NCI-H1930 (cell line): ENCODE data around the gene HLA-DMB.
A peak's percentile ranks its signal among the peaks of the same experiment; 100 is the strongest.
"Not testable (repeated sequence)": the region's sequence is repeated elsewhere in the genome, so short reads cannot be mapped to it uniquely, and the experiment has no call there.

ENCODE experiments used
- DNase-seq, 2 experiments: peaks; one replicate each; lab custom pipeline; 2025; lab: John Stamatoyannopoulos, UW

HLA-DMB gene

DNA sequence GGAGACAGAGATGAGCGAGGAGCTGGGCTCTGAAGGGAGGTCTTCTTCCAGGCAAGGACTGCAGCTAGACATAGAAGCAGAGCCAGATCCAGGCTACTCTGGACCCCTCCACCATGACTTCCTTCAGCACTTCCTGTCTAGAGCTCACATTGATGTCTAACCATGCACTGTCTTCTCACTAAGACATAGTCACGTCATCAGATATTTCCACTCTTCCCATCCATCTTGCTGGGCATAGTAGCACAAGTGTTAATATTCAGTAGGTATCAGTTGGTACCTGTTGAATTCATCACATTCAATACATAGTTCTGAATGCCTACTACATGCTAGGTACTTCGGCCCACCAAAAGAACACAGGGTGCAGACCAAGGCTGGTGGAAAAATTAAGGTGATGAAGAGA is 9.2 kb upstream of the HLA-DMB start:
- DNase-seq, result no peak

DNA sequence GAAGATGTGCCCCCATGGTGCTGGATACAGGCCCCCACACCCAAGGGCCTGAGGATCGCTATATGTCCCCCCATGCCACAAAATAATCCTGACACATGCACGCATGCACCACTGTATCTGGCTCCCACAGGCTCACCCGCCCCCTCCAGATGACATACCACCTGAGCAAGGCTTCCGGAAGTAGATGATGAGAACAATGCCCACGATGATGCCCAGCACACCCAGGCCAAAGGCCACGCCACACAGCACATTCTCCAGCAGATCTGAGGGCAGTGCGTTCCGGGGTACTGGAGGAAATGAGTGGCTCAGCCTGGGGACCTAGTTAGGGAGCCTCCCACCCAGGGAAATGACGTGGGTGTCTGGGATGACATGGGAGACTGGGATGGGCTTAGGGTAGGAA is 8.3 kb upstream of the HLA-DMB start:
- no peak for DNase-seq

DNA sequence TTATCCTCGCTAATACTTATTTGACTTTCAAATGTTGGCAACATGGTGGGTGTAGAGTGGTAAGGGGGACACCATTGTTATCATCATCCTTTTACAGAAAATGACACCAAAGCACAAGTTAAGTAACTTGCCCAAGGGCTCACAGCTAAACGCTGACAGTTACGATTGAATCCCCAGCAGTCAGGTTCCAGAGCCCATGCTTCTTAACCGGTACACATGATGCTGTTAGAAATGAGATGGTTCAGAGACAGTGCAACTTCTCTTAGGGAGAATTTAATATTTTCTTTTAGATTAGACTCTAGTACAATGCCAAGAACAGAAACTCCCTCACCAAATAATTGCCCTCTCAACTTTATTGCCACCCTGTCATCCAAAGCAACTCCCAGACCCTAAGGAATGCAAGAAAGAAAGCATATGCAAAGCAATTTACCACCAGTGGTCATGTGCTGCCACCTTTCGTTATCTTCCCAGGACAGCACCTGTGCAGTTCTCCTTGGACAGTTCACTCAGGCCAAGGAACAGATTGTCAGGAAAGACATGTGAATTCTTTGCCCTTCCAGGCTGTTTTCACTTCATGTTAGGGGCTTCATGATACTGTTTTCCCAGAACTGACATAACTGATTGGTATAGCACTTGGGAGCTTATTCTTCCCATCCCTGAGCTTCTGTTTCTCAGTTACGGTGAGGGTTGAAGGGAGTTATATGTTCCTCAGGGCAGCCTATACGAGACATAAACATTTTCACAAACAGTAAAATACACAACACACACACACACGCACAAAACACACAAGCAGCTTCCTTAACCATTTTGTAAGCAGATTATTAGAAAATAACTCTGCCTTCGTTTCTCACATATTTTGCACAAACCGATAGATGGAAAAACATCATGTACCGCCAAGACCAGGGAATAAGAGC is 7.0 kb upstream of the HLA-DMB start:
- peak; percentile 4 to 8 for DNase-seq

DNA sequence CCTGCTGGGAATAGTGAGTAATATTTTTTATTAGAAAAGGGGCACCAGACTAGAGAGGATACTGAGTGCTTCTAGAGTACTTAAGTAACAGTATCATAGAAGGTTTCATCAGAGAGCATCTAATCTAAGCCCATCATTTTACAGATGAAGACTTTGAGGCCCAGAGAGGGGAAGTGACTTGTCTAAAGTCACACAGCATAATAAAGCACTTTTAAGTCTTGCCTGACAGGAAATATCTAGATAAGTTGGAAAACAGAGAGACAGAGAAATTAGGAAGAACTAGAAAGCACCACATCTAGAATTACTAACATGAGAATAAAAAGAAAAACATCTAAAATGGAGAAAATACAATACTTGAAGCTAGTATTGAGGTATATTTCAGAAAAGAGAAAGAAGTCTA is 6.1 kb upstream of the HLA-DMB start:
- DNase-seq, result no peak

DNA sequence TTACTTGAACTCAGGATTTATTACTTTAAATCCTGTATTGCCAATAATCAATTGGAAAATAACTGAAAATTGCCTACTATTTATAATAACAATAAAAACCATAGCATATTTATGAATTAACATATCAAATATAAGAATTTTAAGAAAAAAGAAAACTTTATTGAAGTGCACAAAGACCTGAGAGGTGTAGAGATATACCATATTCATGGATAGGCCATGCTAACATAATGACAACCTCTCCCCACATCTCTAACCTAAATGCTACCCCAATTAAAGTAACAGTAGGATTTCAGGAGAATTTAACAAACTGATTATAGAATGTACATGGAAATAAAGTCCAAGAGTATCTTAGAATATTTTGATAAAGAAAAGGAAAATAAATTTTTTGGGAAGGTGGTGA is 5.1 kb upstream of the HLA-DMB start:
- DNase-seq, result no peak

DNA sequence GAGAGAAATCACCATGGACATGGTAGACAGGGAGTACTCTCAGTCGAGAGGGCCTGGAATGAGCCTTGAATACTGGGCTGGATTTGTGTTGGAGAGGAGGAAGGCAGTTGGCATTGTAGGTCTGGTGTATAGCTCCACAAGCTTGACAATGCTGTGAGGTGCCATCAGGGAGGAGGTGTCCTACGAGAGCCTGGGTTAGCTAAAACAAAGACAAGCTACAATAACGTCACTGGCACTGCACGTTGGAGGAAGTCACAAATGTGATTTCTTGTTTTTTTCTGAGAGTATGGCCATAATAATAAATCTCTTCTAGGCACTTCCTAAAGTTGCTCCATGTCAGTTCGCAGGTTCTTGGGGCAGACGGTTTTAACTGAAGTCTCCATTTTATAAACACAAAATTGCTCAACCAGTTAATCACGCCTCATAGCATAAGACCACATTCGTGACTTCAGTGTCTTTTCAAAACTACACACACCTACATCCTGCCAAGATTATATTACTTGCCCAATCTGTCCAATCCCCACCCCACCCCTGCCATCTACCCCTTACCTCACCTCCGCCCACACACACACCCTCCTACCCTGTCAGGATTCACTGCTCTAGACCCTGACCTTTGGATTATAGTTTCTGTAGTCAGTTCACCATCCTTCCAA is 4.4 kb upstream of the HLA-DMB start:
- no peak for DNase-seq

DNA sequence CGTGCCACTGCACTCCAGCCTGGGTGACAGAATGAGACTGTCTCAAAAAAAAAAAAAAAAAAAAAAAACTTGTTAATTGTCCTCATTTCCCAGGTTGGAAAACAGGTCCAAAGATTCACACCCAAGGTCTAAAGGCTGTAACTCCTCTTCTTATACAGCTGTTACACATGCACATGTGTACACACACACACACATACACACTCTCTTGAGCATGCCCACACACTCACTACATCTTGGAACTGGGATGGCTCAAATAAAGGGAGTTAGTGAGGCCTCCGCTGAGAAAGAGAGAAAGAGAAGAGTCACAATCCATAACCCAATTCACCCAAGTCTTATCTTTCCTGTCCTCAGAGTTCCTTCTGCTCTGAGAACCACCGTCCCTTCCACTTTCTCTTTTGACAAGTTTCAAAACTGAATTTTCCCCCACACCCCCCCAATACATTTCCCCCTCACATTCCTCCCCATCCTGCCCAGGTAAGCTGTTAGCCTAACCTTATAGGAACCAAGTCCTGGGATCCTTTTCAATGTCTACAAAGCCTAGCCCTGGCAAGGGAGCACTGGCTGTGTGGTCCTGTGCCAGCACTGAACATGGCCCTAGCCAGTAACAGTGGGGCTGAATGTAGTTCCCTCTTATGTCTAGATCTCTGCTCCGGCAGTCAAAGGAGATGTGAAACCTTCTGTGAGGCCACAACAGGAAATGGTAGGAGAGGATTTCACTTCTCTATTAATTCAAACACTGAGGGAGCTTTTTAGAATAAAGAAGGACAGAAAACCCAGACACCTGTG is 3.2 kb upstream of the HLA-DMB start:
- DNase-seq, result no peak

DNA sequence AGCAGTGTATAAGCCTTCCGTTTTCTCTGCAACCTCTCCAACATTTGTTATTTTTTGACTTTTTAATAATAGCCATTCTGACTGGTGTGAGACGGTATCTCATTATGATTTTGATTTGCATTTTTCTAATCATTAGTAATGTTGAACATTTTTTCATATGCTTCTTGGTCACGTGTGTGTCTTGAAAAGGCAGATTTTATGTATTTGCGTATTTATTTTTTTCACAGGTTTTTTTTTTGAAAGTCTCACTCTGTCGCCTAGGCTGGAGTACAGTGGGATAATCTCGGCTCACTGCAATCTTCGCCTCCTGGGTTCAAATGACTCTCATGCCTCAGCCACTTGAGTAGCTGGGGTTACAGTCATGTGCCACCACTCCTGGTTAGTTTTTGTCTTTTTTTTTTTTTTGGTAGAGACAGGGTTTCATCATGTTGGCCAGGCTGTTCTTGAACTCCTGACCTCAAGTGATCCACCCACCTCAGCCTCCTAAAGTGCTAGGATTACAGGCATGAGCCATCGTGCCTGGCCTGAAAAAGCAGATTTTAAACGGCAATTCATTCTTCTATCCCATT is 1.8 kb upstream of the HLA-DMB start:
- not testable (repeated sequence) for DNase-seq

DNA sequence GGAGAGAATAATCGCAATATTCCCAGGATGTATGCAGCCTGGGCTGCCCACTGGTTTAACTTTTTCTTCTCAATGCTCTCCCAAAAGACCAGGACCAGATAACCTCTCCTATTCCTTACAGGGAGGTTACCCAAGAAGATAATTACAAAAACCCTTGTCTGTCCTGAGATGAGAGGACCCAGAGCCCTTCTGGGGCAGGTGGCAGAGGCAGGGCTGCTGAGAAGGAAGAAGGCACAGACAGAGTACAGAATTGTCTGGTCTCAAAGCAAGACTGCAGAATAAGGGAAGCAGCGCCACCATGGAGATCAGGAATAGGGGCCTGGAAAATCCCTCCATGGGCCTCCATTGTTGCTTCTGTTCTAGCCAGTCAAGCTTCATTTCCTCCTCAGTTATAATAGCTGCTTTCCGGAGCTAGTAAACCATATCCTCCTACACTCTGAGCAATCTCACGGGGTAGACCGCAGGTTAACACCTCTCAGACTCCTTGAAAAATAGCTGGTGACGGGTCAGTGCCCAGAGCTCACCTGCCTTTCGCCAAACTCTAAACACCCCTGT is 463 bp upstream of the HLA-DMB start:
- no peak for DNase-seq

DNA sequence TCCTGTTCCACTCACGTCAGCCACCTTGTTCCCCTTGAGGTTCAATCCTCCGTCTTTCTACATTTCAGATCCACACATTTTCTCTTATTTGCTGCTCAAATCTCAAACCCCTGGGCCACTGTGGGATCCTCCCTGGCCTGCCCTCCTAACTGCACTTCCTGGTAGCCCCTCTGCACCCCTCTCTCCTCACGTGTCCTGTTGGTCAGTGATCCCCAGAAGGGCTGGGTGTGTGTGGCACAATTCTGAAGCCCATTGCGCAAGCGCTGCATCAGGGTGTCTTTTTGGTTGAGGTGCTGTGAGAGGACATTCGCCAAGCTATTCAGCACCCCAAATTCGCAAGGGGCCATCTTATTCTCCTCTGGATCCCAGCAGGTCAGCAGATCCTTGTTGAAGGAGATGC is 2.3 kb downstream of the HLA-DMB start:
- DNase-seq, result no peak

DNA sequence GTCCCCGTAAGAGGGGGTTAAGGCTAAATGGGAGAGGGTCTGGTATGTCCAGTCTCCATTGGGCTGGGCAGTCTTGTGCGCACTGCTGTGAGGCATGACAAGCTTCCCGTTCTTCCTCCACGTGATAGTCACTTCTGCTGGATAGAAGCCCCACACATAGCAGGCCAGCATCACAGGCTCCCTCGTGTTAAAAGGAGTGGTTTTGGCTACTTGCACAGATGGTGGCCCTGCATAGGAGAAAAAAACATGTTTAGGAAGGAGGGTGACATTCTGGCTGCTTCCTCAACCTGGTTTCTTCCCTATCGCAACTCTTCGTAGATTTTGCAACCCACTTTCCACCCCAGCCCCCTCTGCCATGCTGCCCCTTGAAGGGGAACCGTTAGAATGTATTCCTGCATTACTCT is 3.6 kb downstream of the HLA-DMB start:
- no peak for DNase-seq

DNA sequence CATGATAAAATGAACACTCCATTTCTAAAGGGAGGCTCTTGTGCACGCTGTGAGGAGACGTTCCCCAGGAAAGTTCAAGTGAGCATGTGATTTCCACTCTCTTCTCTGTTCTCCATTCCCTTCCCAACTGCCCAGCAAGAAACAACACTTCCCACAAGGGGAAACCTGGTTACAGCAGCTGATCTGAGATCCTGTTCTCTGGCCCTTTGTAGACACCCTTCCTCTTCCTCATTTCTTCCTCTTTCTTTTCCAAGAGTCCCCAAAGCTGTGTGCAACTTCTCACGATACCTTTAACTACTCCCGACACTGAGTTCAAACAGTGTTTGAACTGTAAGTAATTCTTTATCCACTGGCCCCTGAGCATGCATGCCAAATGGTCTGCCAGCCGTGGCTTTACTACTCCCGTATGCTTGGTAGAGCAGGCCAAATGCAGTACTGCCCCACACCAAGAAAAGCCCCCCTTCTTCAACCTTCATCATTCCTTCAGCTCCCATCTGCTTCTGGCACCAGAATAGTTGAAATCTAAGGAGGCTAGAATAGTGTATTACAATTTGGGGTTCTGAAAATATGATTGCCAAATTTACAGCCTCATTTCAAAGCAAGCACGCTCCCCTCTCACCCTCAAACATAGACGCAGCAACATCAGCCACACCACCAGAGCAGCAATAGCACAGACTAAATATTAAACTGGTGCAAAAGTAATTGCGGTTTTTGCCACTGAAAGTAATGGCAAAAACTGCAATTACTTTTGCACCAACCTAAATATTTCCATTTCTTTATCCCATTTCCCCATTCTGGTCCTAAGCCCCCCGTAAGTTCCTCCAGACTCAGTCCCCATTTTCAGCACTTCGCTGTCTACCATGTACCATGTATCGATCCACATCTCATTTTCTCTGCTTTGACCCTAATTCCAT is 4.3 kb downstream of the HLA-DMB start:
- DNase-seq, result no peak

DNA sequence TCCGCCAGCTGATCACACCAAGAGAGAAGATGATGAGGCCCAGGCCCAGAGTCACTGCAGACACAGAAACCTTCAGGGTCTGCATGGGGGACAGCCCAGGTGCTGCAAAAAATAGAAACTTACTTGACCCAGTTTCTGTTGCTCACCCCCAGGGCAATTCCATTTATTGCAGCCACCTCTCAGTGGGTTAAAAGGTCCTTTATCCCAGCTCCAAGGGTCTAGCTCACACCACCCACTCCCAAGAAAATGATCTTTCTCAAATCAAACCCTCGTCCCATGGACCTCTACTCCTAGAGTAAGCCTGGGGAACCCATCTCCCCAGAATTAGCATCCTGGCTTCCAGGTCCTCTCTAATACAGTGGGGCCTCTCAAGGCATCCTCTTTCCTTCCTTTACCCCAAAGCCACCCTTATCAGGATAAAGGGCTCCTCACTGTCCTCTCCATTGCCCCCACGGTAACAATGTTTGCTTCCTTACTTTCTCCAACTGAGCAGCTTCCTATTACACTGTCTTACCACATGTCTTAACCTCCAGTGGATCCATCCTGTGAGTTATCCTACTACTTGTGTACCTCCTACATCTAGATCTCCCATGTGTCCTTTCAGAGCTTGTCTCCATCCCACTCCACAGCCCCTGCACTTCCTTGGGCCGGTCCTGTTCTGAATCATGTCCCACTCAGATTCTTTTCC is 5.1 kb downstream of the HLA-DMB start:
- DNase-seq, result no peak

DNA sequence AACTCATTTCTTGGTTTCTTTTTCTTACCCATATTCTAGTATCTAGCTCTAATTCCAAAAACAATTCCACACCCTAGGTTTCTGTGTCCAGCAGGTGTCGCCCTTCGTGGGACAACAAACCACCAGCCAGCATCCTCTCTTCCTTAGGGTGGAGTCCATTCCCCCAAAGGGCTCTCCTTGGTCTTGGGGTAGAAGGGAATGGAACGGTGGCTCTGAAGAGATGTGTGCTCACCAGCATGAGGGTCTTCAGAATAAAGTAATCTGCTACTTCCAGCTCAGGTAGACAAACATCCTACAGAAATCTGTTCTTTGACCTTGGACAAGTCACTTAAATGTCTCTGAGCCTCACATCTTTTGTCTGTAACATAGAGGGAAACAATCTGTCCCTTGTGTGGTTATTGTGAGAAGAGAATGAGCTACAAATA is 7.2 kb downstream of the HLA-DMB start:
- peak; percentile 14 to 49 for DNase-seq

DNA sequence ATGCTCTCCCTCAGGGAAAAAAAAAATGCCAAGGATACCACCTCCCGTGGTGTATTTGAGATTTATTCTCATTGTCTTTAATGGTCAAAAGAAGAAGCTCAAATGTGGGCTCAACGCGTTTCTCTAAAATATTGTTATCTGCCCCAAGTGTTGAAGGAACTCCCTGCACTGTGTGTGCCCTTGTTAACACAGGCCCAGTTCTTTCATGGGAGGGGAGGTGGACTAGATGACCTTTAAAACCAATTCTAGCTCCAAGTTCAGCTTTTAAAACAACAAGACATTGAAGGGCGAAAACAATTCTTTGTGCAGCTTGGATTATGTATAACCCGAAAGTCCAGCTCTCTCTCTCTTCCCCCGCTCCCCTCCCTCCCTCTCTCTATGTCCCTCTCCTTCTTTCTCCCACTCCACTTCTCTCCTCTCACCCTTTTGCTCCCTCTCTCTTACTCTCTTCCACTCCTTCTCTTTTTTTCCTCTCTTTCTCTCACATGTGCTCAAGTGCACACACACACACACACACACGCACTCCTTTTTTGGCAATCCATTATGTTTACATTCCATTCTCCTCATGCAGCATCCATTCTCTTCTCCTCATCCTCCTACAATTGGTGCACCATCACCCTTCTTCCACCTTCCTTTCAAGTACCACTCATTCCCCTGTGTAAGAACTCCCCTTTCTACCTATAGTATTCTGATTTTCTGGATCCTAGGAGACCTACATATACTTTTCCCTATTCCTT is 8.5 kb downstream of the HLA-DMB start:
- no peak for DNase-seq

DNA sequence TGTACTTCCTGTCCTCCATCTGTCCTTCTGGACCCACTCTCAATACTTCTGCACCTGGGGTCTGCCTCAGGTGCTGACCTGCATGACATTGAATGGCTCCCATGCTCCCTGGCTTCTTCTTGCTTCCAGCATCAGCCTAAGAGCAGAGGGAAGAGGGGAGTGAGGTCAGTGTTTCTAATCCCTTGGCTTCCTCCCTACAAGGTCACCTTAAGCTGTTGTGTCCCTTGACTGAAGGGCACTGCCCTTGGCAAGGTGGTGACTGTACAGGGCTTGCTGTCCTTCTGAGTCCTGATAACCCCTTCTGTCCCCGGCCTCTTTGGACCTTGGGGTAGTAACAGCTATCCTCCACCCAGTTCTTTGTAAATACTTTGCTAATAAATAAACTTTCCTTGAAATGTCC is 9.6 kb downstream of the HLA-DMB start:
- DNase-seq, result no peak

DNA sequence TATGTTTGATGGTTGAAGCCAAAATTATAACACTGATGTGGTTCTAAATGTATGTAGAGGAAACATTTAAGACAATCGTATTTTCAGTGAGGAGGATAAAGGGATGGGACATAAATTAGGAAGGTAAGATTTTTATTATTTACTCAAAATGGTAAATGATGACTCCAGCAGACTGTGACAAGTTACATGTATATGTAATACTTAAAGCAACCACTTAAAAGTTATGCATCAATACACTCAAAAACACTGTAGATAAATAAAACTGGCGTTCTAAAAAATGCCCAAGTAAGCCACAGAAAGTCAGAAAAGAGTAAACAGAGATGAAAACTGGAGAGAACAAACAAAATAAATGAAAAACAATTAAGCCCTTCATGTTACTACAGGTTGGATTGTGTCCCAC is 18.7 kb downstream of the HLA-DMB start:
- DNase-seq, result no peak

DNA sequence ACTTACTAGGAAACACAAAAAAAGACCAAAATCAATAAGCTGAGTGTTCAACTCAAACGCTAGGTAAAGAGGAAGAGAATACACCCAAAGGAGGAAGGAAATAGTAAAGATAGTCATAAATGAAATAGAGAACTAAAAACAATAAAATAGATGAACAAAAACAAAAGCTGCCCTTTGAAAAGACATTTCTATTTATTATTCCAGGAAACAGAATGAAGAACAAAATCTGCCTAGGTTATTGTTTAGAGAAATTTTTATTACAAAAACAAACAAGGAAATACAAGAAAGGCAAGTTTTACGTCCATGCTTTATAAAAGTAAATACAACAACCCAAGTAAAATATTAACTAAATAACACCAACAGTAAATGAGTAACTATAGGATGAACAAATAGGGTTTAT is 20.1 kb downstream of the HLA-DMB start:
- DNase-seq, result no peak

DNA sequence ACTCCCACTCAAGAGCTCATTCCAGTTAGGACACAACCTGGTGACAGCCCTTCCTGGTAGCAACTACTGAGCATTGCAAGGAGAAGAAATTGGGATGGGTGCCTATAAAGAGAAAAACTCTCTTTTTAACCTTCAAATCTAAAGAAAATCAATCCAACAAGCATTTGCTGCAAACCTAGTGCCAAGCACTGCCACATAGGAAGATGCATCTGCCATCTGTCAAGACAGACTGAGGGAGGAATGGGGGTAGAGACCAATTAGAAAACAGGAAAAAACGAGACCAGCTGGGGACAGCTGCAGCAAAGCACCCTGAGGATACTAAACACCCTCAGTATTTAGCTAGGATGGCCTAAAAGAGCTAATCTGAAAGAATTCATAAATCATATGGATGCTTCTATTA is 27.9 kb downstream of the HLA-DMB start:
- DNase-seq, result no peak

DNA sequence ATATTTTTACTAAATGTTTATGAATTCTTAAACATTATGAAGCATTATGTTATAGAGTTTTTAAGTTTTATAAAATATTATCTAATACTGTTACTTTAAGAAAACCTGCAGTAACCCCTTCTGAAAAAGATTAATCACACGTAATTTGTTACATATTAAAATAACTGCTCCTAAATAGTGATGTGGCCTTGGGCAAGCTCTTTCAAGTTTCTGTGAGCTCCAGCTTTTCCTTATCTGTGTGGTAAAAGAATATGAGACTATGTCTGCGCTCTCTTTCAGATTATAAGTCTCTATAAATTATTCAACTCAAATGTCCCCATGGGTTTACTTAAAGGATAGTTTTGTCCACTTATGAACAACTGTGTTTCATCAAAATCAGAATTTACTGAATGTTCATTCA is 31.9 kb downstream of the HLA-DMB start:
- DNase-seq, result no peak
